ENCODE data around the gene C11orf16.
A peak's percentile ranks its signal among the peaks of the same experiment; 100 is the strongest.
"Not testable (repeated sequence)": the region's sequence is repeated elsewhere in the genome, so short reads cannot be mapped to it uniquely, and the experiment has no call there.

C11orf16 gene

DNA sequence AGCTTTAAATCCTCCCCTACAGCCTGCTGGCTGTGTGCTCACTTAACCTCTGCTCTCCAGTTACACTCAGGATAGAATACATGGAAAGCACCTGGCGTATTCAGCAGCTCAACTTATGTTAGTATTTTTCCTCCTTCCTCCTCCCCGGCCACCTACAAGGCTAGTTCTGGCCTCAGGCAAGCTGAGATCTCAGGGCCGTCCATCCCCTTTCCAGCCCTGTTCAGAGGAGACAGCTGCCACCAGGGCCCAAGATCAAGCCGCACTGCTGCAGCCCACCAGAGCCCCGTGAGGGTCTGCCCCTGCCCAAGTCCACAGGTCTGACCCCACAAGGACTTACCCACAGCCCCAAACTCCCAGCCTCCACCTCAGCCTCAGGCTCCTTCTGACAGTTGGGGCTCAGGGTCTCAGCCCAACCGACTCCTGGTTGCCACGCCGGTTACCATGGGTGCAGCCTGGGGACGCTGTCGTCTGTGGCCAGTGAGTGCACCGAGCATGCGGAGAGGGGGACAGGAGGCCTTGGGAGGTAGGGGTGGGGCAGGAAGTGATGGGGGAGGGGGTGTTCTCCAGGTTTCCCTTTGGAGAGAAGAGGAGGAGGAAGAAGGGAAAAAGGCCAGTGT, at the start of gene C11orf16:
C11orf16 (minus strand) TSS at position 384 of the 617 bp plus-strand sequence. CDS start 639 bp downstream, outside the sequence.
- no peak for DNase-seq (ENCODE audit: low spot score)

- DNase-seq (ENCODE audit: low spot score): no peak
These were observed 47.7 kb upstream of the C11orf16 start for GRCh38 chr11:8980485-8980884.

DNA sequence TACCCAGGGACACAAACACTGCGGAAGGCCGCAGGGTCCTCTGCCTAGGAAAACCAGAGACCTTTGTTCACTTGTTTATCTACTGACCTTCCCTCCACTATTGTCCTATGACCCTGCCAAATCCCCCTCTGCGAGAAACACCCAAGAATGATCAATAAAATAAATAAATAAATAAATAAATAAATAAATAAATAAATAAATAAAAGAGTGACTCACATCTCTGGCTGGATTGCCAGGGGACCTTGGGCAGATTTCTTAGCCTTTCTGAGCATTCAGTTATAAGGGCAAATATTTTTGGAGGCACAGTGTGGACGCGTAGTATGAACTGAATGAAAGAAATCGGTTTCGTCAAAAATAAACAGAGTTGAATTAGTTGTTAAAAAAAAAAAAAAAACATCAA, 46.6 kb upstream of the C11orf16 start:
- DNase-seq (ENCODE audit: low spot score): not testable (repeated sequence)

- no peak for DNase-seq (ENCODE audit: low spot score)
These were observed 40.4 kb upstream of the C11orf16 start for GRCh38 chr11:8973121-8973520.

GRCh38 chr11:8971924-8972316, 39.2 kb upstream of the C11orf16 start:
- DNase-seq (ENCODE audit: low spot score): no peak

DNA sequence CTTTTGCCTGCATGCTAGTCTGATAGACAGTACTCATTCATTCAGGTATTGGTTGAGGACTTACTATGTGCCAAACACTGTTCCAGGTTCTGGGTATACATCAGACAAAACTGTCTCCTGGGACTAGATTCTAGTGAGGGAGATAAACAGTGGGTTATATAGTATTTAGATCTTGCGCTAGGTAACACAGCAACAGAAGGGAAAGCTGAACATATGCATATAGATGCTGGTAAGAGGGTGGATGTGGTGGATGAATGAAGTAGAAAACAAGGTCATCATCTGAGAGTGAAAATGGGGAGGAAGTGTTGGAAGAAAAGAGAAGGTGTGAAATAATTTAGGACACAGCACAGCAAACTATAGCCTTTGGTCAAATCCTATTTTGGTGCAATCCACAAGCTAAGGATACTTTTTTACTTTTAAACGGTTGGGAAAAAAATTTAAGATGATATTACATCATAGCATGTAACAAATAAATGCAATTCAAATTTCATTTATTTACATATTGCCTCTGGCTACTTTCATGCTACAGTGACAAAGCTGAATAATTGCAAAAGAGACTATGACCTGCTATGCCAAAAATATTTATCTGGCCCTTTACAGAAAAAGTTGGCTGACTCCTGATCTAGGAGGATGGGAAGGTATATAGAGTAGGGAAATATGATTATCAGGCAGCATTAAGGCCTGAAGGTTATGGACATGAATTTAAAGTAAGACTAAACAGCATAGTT, 38.6 kb upstream of the C11orf16 start:
- no peak for DNase-seq (ENCODE audit: low spot score)

- DNase-seq (ENCODE audit: low spot score): no peak
These were observed 34.4 kb upstream of the C11orf16 start for GRCh38 chr11:8967184-8967583.

GRCh38 chr11:8964324-8965320, 31.9 kb upstream of the C11orf16 start, which contains the start of gene TMEM9B:
Gene TMEM9B (minus strand): TSS chr11:8964442. CDS start chr11:8964313, 129 bp downstream.
- peak; percentile 94 for DNase-seq (ENCODE audit: low spot score)

GRCh38 chr11:8963569-8964323, 31.0 kb upstream of the C11orf16 start:
- peak; percentile 73 for DNase-seq (ENCODE audit: low spot score)

DNA sequence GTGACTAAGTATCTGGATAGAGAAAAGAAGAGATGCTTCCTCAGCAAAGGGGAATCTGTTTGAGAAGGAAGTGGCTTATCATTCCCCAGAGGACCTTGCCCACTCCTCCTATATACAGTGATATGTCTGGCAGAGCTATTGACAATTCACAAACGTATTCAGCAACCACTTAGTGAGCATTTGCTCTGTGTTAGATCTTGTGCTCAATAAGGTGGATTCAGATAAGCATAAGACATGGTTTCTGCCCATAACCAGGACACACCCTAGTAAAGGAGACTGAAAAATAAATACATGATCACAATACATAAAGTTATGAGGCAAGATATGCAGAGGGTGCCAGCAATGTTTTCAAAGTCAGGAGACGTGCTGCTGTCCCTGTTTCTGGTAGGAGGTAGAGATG, 30.1 kb upstream of the C11orf16 start:
- no peak for DNase-seq (ENCODE audit: low spot score)

DNA sequence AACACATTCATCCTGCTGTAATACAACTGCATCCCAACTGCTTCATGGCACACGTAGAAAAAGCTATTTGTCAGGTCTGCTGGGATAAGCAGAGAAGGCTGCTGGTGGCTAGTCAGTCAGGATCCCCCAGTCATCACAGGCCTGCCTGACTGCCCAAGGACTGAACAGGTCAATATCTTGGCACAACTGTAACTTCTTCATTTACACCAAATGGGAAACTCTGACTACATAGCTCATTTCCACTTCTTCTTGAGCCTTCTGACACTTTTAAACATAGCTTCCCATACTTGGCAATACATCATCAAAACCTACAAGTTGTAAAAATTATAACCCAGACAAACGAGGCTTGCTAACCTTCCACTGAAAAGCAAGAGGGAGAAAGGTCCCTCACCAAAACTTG, 28.7 kb upstream of the C11orf16 start:
- DNase-seq (ENCODE audit: low spot score): no peak

- DNase-seq (ENCODE audit: low spot score): peak; percentile 90
These were observed 26.9 kb upstream of the C11orf16 start for GRCh38 chr11:8959546-8960166.

DNA sequence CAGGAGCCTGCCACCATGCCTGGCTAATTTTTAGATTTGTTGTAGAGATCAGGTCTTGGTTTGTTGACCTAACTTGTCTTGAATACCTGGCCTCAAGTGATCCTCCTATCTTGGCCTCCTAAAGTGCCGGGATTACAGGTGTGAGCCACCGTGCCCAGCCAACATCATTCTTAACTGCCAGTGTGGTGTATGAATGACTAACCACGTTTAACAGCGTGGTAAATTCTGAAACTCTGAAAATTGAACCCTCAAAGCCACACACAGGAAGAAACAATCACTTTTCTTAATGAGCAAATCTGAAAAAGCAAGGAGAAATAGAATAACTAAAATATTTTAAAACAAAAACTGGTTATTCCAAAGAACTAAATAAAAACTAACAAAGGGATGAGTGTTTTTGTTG, 24.1 kb upstream of the C11orf16 start:
- no peak for DNase-seq (ENCODE audit: low spot score)

- no peak for DNase-seq (ENCODE audit: low spot score)
These were observed 16.1 kb upstream of the C11orf16 start for GRCh38 chr11:8948886-8949285.

DNA sequence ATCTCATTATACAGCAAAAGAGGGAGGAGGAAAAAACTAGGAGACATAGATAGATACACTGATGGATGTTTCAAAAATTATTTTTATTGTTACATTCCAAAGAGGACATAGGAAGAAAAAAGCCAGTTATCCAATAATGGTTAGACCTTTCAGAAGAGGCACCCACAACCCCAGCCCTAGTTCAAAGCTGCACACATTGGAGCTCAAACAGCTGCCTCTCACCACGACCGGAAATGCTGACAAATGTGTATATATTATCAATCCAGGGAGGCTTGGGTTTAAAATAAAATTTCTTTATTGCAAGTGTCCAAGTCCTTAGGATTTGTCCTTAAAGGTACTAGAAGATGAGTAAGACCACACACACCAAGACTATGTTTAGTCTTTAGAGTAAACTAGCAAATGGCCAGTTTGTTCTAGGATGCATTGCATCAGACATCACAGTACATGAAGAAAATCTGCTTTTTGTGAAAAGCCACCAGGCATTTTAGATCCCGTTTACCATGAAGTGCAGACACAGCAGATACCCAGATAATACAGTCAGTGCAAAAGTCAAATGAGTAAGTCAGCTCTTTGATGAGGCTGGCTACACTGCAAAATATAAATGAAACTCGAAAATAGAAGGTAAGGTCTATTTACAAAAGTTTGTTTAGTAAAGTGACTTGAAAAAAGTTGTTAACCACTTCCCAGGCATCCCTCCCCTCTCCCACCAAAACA, 14.6 kb upstream of the C11orf16 start:
- no peak for DNase-seq (ENCODE audit: low spot score)

DNA sequence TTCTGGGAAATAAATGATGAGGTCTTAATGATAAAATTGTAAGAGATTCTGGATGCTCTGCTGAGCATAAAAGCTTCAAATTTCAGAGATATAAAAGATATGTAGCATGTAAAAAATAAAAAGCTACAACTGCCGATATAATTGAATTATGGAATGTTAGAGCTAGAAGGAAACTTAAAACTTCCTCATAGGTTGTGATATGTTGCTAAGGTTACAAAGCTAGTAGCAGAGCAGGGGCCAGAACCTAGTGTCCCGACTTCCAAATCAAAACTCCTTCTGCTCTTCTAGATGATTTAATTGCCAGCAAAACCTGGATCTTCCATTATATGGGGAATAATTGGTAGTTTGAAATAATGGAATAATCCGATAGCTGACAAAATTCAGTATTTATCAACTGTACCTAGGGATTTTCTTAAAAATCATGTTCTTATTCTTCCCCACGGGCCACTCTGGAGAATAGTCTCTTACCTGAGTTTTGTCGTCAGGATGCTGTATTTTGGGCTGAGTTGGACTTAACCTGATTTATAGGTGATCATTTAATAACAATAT, 9.8 kb upstream of the C11orf16 start, which contains the start of gene ASCL3:
ASCL3 (minus strand) TSS at position 499 of the 549 bp plus-strand sequence. CDS start 4,855 bp downstream, outside the sequence.
- no peak for DNase-seq (ENCODE audit: low spot score)

DNA sequence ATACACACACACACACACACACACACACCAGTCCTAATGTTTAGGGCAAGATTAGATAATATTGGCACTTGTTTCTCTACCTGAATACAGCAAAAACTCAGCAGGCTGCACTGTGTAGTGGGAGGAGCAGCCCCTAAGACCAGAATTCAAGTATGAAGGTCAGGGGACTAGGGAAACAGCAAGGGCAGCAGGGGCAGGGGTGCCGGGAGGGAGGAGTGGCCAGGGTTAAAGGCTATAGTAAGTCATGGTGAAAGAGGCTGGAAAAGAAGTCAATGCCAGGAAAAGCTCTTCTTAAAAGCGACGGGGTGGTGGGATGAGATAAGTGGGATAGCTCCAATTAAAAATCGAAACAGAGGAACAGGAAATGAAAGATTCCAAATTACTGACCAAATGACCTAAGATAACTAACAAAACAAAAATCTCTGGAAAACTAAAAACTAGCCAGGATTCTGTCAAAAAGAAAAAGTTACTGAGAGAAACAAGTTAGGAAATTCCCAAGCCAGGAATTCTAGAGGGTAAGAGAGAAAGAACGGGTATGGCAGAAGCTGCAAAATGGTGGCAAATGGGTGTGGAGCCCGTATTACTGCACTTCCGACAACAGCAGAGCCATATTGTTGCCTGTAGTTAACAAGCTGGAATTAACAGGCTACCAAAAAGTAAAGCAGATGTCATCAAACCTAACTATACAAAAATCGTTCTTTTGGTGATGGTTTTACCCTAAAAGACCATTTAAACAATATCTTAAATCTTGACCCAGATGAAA, 8.8 kb upstream of the C11orf16 start:
- DNase-seq (ENCODE audit: low spot score): no peak

DNA sequence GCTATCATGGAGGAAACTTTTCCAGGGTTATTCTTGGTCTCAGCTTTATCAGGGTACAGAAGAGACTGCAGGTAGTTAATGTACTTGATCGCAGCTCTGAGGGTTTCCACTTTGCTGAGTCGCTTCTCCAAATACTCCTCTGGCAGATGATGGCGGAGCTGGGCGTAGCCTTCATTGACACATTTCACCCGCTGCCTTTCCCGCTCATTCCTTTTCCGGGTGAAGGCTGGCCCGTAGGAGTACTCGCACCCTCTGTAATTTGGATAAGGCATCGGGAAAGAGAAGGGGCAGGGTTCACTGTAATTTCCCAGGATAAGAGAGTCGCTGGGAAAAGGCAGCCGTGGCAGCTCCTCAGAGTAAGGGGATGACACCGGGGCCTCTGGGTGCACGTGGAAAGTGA, 4.9 kb upstream of the C11orf16 start:
- no peak for DNase-seq (ENCODE audit: low spot score)

DNA sequence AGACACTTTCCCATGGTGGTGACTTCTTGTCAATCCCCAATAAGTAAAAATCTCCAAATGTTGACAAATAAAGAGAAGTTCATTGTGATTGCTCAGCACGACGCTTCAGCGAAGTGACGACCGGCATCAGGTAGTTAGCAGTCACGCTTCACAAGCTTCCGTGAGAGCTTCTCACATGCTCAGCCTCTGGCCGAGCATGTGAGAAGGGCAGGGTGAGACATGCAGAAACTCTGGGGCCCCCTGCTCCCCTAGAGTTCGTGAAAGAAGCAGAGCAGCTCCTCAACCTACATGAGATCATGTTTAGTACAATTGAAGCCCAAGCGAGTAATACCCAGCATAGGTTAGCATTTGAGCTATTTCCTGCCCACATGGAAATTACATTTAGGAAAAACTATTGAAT, 4.4 kb upstream of the C11orf16 start:
- DNase-seq (ENCODE audit: low spot score): no peak

Data from RKO (cell line).